Daoy (cell line): ENCODE data around the gene EHMT1. TPM values are rescaled to one million over a fixed set of nuclear protein-coding genes. Genes with fewer than 3 reads are reported as not detected.

Experiments
- DNase-seq: peaks from one replicate; pipeline ENCODE4 v3.0.0-alpha.2; 2015; ENCODE audit warnings: low read depth
- total RNA-seq: library from RNA; depleted of rRNA; stranded (reverse); fragments of >200 nt; shearing (Covaris generic); gene quantifications from 2 replicates; pipeline ENCODE4 v1.2.3, GENCODE V29; 2014

The EHMT1 gene
- total RNA-seq, 1 experiment from 2014 or later, result 51.9 TPM

GRCh38 chr9:137784641-137785513 lies 166.1 kb downstream of the EHMT1 start:
- no peak for DNase-seq

GRCh38 chr9:137785704-137786161 lies 166.9 kb downstream of the EHMT1 start:
- no peak for DNase-seq

- DNase-seq, result no peak
These were observed 167.7 kb downstream of the EHMT1 start for GRCh38 chr9:137786511-137786920.

GRCh38 chr9:137787381-137787780 lies 168.6 kb downstream of the EHMT1 start:
- no peak for DNase-seq

GRCh38 chr9:137787786-137788505 lies 169.1 kb downstream of the EHMT1 start:
- DNase-seq, result no peak

- DNase-seq, result no peak
These were observed 169.9 kb downstream of the EHMT1 start for GRCh38 chr9:137788561-137789294.

GRCh38 chr9:137789295-137789895 lies 170.6 kb downstream of the EHMT1 start:
- no peak for DNase-seq

- no peak for DNase-seq
These were observed 173.1 kb downstream of the EHMT1 start for GRCh38 chr9:137791947-137792346.

GRCh38 chr9:137793196-137793841 lies 174.5 kb downstream of the EHMT1 start:
- DNase-seq, result no peak

GRCh38 chr9:137795156-137795666 lies 176.4 kb downstream of the EHMT1 start:
- DNase-seq, result no peak

- DNase-seq, result no peak
These were observed 178.7 kb downstream of the EHMT1 start for GRCh38 chr9:137797206-137798120.

GRCh38 chr9:137798142-137798541 lies 179.3 kb downstream of the EHMT1 start:
- no peak for DNase-seq

GRCh38 chr9:137798901-137799629 lies 180.3 kb downstream of the EHMT1 start:
- no peak for DNase-seq

GRCh38 chr9:137799630-137799983 lies 180.8 kb downstream of the EHMT1 start:
- DNase-seq, result no peak

- DNase-seq, result no peak
These were observed 181.6 kb downstream of the EHMT1 start for GRCh38 chr9:137800196-137801022.

GRCh38 chr9:137801023-137801319 lies 182.2 kb downstream of the EHMT1 start:
- DNase-seq, result no peak

GRCh38 chr9:137802021-137802420 lies 183.2 kb downstream of the EHMT1 start:
- DNase-seq, result no peak

GRCh38 chr9:137802521-137803243 lies 183.9 kb downstream of the EHMT1 start:
- no peak for DNase-seq
